ENCODE data around the gene PHKG2.
A peak's percentile ranks its signal among the peaks of the same experiment; 100 is the strongest.

The PHKG2 gene

GRCh38 chr16:30703971-30704370 is 44.3 kb upstream of the PHKG2 start:
- peaks cover 71% of the 10 kb centered on the region for H3K36me3 ChIP-seq (replicated peaks)

GRCh38 chr16:30706046-30706445 is 42.2 kb upstream of the PHKG2 start:
- DNase-seq: no peak
- no peak for TF ChIP-seq CTCF (IDR thresholded peaks at IDR 0.05; ENCODE audit: low read depth, low read length, missing control alignments)
- Histone ChIP-seq H3K36me3 (replicated peaks) (peaks cover 86% of the 10 kb centered on the region), H3K27me3 (replicated peaks) (no peaks in the 10 kb centered on the region), H3K27ac (no peak overlapping the region), H3K4me3 (ENCODE audit: low read depth, low read length) (no peak overlapping the region)
- in situ Hi-C loops (cut with HindIII; ENCODE audit: low pct_ligation_motif_present, low sequenced_read_pairs): no loop called here

More at GRCh38 chr16:30703971-30704370, 44.3 kb upstream of the PHKG2 start:
- DNase-seq: no peak
- no peak overlapping the region for H3K4me3 ChIP-seq (ENCODE audit: low read depth, low read length)
- H3K27ac ChIP-seq: no peak overlapping the region
- in situ Hi-C loops (cut with HindIII; ENCODE audit: low pct_ligation_motif_present, low sequenced_read_pairs): no loop called here
- H3K27me3 ChIP-seq (replicated peaks): no peaks in the 10 kb centered on the region
- TF ChIP-seq CTCF (IDR thresholded peaks at IDR 0.05; ENCODE audit: low read depth, low read length, missing control alignments): no peak

GRCh38 chr16:30710971-30711370 is 37.3 kb upstream of the PHKG2 start:
- H3K27me3 ChIP-seq (replicated peaks): no peaks in the 10 kb centered on the region
- no peak for DNase-seq
- in situ Hi-C loops (cut with HindIII; ENCODE audit: low pct_ligation_motif_present, low sequenced_read_pairs): no loop called here
- no peak overlapping the region for H3K27ac ChIP-seq
- TF ChIP-seq CTCF (IDR thresholded peaks at IDR 0.05; ENCODE audit: low read depth, low read length, missing control alignments): no peak
- no peak overlapping the region for H3K4me3 ChIP-seq (ENCODE audit: low read depth, low read length)
- peaks cover 86% of the 10 kb centered on the region for H3K36me3 ChIP-seq (replicated peaks)

- TF ChIP-seq CTCF (IDR thresholded peaks at IDR 0.05; ENCODE audit: low read depth, low read length, missing control alignments): no peak
- no peak overlapping the region for H3K27ac ChIP-seq
- in situ Hi-C loops (cut with HindIII; ENCODE audit: low pct_ligation_motif_present, low sequenced_read_pairs): no loop called here
- H3K4me3 ChIP-seq (ENCODE audit: low read depth, low read length): no peak overlapping the region
- H3K27me3 ChIP-seq (replicated peaks): no peaks in the 10 kb centered on the region
- DNase-seq: no peak
- H3K36me3 ChIP-seq (replicated peaks): peaks cover 88% of the 10 kb centered on the region
Observed at GRCh38 chr16:30711712-30712111, 36.5 kb upstream of the PHKG2 start.

- no peak overlapping the region for H3K4me3 ChIP-seq (ENCODE audit: low read depth, low read length)
- peak; percentile 84 for DNase-seq
- no peak for TF ChIP-seq CTCF (IDR thresholded peaks at IDR 0.05; ENCODE audit: low read depth, low read length, missing control alignments)
- H3K36me3 ChIP-seq (replicated peaks): peaks cover 81% of the 10 kb centered on the region
- H3K27me3 ChIP-seq (replicated peaks): no peaks in the 10 kb centered on the region
- H3K27ac ChIP-seq: peak overlapping the region; percentile 83
- in situ Hi-C loops (cut with HindIII; ENCODE audit: low pct_ligation_motif_present, low sequenced_read_pairs): no loop called here
Observed at GRCh38 chr16:30715750-30716445, 32.3 kb upstream of the PHKG2 start.

GRCh38 chr16:30720086-30720485 is 28.1 kb upstream of the PHKG2 start:
- Histone ChIP-seq H3K27me3 (replicated peaks) (no peaks in the 10 kb centered on the region), H3K36me3 (replicated peaks) (peaks cover 85% of the 10 kb centered on the region), H3K27ac (no peak overlapping the region), H3K4me3 (ENCODE audit: low read depth, low read length) (no peak overlapping the region)
- no peak for TF ChIP-seq CTCF (IDR thresholded peaks at IDR 0.05; ENCODE audit: low read depth, low read length, missing control alignments)
- no peak for DNase-seq
- in situ Hi-C loops (cut with HindIII; ENCODE audit: low pct_ligation_motif_present, low sequenced_read_pairs): no loop called here
